ENCODE results near the gene CFAP97D2.
"Not testable (repeated sequence)": the region's sequence is repeated elsewhere in the genome, so short reads cannot be mapped to it uniquely, and the experiment has no call there.

CFAP97D2 gene

DNA sequence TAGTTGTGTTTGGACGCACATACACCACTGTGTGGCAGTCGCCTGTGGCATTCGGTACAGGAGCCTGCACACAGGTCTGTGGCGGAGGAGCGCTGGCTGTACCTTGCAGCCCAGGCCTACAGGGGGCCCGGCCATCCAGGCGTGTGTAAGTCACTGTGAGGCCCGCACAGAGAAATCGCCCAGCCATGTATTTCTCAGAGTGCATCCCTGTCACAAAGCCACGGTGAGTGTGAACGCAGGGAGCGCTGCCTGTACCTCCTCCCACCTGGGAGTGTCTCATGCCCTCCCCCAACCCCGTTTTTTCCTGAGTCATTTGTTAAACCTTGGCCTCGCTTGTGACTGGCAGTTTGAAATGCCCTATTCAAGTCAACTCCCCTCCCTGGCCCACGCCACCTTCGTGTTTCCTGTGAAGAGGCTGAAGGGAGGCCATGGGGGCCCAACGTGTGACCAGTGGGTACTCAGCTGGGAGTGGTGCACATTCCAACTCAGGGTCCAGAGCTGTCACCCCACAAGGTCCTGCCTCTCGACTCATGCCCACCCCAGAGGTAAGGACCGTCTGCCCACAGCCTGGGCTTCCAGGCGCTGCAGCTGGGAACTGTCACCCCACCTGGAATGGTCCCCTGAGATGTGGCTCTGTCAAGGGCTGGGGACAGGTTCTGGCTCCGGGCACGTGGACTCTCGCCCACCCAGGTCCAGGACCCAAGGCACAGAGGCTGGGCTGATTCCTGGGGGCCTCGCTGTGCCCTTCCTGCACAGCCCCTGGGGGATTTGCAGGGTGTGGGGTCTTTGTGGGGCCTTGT lies 35.1 kb upstream of the CFAP97D2 start:
- DNase-seq (ENCODE audit: low spot score): no peak

DNA sequence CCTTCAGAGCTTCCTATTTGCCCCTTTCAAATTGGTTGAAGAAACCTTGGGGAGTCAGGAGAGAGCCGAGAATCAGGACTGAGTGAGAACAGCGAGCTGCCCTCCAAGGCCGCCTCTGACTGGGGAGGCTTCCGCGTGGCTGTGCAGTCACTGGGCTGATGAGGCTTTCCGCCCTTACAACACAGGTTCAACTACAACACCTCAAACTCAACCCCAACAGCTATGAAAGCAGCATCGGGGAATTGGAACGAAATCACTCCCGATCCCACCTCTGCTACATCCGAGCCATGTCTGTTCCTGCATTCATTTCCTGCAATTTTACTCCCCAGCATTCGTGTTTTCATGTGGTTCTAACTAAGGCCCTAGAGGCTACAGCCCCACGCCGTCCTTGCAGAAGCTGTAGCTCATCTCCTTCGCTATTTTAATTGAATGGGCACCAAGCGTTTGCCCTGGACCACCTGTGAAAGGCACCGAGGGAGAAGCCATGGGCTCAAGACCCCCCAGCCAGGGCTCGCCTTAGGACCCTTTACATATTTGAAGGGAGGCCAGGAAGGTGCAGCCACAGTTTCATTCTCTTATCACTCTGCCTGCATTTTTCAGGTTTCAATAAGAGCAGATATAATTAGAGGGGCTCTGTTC lies 34.3 kb upstream of the CFAP97D2 start:
- no peak for DNase-seq (ENCODE audit: low spot score)

DNA sequence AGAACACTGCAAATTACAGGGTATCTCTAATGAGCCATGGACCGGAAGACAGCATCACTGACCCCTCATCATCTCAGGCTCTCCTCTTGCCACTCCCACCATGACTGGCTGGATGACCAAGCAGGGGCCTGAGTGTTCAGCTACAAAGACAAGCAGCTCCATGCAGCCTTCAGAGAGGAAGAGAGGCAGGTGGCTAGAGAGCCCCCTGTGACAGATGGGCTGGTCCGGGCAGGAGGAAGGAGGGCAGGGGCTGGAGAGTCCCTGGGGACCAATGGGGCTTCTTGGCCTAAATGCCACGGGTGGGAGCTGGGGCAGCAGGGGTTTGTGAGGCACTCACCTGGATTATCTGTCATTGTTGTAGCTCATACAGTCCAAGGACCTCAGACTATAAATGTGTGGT lies 33.8 kb upstream of the CFAP97D2 start:
- no peak for DNase-seq (ENCODE audit: low spot score)

DNA sequence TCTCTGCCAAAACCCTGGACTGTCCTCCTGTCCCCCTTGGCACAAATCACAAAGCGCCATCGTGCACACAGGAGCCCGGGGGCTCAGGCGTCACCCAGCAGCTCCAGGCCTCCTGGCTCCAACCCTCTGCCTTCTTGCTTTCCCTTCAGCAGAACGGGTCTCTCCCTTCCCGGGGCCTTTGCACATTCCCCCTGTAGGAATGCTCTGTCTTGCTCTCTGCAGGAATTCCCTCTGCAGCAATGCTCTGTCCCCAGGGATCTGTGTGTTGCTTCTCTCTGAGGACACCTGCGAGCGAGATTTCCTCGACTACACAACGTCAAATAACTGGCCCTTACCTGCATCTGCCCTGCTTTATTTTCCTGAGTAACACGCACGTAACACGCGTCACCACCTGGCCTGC lies 33.3 kb upstream of the CFAP97D2 start:
- DNase-seq (ENCODE audit: low spot score): no peak

DNA sequence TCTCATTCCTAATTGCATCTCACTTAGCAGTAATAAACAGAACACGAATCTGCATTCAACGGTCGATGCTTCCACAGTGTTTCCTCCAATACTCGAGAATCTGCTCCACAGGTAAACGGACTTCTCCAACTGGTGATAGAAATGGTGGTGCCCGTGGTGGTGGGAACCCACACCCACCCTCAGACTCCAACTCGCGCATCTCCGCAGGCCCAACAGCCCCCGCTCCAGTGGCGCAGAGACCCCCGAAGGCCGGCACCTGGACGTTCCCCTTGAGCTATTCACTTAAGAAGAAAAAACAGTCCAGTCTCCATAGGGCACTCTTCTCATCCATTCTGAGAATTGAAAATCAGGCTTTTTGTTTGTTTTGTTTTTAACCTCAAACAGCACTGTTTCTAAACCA lies 32.9 kb upstream of the CFAP97D2 start:
- no peak for DNase-seq (ENCODE audit: low spot score)

DNA sequence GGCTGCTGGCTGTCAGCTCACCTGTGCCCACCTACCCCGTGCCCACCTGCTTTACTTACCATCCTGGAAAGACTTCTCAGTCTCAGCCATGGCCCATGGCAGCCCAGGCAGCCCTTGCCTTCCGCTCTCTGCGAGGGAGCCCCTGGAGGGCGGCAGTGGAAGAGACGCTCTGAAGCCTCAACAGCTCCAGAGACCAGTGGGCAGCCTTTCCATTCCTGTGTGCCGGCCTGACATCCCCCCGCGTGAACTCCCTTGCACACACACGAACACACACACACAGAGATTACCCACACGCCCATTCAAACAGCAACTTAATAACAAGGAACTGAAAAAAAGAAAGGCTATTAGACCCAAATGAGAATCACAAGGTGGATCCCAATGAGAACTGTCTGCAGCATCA lies 32.4 kb upstream of the CFAP97D2 start:
- DNase-seq (ENCODE audit: low spot score): no peak

DNA sequence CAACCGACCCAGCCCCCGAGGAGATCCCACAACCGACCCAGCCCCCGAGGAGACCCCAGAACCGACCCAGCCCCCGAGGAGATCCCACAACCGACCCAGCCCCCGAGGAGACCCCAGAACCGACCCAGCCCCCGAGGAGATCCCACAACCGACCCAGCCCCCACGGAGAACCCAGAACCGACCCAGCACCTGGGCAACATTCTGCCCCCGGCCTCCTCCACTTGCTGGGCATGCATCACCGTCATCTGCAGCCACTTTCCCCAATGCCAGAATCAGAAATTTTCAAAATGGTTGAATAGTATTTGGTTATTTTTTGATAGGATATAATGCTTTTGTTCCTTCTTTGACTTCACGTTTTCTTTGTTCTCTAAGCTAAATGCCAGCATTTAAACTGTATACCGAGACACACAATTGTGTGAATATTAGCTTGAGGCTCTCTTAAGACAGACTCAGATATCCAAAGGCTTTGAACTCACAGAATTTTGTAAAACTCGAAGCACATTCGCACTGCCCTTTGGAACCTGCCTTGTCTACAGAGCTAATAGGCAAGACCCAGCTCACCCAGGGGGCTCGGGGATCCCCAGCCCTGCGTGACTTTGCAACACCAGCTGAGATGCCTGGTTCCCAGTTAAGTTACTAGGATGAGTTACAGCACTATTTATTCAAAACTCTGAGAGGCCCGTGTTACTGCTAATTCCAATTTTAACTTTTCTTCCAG lies 31.1 kb upstream of the CFAP97D2 start:
- no peak for DNase-seq (ENCODE audit: low spot score)

DNA sequence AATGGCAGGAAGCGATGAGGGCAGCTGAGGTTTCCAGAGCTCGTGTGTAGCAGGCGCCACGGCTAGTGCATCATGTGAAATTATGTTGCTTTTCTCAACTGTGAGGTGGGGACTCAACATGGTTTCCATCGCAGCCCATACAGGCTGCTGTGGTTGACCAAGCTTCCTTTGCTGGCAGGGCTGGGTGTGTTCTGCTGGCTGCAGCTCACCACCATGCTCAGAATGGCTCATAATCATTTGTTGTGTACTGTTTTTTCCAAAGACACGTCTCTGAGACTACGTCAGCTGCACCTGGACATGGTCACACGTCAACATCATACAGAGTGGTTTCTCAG lies 30.6 kb upstream of the CFAP97D2 start:
- no peak for DNase-seq (ENCODE audit: low spot score)

DNA sequence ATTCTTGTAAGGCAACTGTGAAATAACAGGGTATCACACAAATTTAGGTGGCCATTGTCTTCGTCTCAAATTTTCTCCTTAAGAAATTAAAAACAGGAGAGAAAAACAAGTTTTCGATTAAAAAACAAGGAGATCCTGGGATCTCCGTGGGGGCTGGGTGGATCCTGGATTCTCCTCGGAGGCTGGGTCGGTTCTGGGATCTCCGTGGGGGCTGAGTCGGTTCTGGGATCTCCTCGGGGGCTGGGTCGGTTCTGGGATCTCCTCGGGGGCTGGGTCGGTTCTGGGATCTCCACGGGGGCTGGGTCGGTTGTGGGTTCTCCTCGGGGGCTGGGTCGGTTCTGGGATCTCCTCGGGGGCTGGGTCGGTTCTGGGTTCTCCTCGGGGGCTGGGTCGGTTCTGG lies 30.2 kb upstream of the CFAP97D2 start:
- DNase-seq (ENCODE audit: low spot score): not testable (repeated sequence)

DNA sequence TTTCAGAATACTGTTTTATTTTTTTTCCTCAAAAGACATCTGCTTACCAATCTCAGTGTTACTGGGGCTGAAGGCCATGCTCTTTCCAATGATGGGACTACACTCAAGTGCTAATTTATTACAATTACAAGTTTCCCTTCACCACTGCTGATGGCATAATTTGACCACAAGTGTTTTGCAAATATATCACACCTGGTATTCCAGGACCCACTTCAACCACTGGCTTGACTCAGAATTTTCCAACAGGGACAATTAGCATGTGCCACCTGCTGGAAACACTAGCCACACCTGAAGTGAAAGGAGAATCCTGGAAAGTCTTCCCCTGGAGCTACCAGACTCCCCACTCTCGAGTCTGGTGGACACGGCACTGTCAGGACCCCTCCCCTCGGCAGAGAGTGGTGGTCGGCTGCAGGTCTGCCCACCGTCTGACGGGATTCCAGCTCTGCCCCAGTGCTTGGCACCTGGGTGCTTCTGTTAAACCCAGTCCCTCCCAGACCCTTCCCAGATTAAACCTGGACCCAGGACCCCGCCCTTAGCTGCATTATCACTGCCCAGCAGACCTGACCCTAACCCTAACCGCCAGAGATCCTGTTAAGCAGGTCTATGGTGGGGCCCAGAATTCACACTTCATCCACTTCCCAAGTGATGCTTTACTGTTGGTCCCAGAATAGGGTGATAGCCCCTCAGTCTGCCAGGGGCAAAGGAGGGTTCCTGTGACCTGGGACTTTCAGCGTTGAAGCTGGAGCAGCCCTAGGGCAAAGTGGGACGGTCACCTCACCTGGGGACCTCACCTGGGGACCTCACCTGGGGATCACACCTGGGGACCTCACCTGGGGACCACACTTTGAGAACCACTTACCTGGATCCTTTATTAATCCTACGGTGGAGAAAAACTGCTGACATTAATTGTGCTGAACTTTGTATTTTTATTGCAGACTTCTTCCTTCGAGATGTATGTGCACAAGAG lies 29.0 kb upstream of the CFAP97D2 start:
- no peak for DNase-seq (ENCODE audit: low spot score)

DNA sequence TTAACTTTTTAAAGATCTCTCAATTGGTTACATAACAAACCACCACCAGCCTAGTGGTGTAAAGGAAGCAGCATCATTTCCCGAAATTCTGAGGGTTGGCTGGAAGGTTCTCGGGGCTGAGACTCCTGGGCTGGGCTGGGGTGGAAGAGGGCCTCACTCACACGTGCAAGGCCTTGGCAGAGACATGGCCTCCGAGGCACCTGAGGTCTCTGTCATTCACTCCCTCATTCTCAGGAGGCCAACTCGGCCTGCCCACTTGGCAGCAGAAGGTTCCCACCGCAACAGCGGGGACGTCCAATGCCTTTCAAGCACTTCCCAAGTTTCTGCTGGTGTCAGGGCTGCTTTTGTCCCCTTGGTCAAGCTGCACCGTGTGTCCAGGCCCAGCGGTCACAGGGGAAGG lies 28.0 kb upstream of the CFAP97D2 start:
- DNase-seq (ENCODE audit: low spot score): no peak

DNA sequence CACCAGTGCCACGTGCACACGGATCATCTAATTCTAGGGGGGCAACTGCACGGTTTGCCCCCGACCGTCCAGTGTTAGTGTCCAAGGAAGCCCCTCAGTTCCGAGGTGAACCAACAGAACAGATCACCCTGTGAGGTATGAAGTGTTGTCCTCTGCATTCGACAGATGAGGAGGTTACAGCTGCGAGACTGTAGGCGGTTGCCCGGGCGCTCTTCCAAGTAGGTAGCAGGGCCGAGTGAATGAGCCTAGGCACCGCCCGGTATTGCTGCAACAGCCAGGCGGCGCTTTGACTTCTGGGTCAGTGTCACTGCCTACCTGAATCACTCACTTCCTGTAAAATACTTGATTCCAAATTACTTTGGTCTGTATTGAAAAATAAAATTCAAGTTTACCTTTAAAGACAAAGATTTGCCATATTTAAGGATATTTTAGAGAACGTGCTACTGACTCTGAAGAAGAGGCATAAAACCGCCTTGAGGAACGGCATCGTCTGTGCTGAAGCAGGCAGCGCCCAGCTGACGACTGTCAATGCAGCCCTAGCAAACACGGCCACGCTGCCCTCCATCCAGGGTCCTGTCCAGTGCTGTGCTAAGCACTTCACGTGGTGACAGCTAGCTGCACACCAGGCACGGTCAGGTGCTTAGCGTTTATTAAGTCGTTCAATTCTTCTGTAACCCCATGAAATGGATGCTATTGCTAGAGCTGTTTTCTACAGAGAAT lies 27.3 kb upstream of the CFAP97D2 start:
- DNase-seq (ENCODE audit: low spot score): no peak

DNA sequence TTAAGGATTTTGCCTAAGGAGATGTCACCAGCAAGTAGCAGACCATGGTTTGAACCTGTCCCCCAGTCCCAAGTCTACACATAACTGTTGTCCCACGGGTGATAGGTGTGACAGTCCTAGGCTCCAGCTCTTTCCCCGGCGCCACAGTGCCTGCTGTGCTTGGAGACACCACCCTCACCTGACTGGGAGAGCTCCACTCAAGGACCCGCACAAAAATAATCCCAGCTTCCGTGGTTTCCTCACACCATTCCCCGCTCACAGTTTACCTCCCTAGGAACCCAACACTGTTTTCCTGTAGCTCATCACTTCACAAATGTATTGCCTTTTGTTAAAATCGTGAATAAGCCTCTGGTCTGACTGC lies 26.8 kb upstream of the CFAP97D2 start:
- no peak for DNase-seq (ENCODE audit: low spot score)

DNA sequence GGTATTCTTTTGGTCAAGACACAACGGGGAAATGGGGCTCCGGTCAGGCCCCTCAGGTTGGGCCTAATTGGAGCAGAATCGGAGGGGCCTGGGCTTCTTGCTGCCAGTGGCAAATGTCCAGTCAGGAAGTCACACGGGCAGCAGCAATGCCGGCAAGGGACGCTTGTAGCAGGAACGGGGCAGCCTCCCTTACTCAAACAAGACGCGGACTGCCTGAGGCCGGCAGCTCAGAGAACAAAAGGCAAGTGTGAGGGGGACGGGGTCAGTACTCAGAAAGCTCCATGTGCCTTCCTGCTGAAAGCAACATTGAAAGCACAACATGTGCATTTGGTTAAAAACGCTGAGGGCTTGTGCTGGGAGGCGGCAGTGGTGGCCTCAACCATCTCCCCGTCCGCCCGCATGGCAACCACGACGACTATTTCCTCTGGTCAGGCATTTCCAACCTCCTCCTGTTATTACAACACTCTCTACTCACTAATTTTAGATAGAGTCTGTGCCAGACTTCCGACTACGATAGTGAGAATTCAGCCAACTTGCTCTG lies 26.2 kb upstream of the CFAP97D2 start:
- peak; percentile 50 for DNase-seq (ENCODE audit: low spot score)

DNA sequence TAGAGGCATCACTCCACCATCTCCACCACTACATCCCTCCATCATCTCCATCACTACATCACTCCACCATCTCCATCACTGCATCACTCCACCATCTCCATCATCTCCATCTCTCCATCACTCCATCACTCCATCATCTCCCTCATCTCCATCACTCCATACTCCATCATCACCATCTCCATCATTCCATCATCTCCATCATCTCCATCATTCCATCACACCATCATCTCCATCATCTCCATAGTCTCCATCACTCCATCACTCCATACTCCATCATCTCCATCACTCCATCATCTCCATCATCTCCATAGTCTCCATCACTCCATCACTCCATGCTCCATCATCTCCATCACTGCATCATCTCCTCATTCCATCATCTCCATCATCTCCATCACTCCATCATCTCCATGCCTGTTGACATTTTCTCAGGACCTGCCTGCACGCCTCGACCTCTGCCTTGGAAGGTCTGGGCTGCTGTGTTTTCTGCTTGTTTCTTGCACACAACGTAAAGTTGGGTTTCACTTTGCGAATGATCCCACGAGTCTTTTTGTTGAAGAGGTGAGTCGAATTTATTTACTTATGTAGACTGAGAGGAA lies 25.5 kb upstream of the CFAP97D2 start:
- no peak for DNase-seq (ENCODE audit: low spot score)

DNA sequence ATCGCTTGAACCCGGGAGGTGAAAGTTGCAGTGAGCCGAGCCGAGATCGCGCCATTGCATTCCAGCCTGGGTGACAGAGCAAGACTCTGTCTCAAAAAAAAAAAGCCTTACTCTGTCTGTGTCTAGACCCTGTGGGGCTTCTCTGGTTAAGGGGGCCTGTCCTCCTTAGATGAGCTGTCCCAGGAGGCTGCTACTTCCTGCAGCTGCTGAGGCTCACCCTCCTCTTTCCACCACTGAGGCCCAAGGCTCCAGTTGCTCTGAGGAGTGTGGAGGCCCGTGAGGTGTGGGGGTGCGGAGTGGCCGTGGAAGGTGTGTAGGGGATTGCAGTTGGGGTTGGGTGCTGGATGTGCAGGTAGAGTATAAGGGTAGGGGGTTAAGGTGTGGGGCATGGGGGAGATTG lies 24.6 kb upstream of the CFAP97D2 start:
- no peak for DNase-seq (ENCODE audit: low spot score)

DNA sequence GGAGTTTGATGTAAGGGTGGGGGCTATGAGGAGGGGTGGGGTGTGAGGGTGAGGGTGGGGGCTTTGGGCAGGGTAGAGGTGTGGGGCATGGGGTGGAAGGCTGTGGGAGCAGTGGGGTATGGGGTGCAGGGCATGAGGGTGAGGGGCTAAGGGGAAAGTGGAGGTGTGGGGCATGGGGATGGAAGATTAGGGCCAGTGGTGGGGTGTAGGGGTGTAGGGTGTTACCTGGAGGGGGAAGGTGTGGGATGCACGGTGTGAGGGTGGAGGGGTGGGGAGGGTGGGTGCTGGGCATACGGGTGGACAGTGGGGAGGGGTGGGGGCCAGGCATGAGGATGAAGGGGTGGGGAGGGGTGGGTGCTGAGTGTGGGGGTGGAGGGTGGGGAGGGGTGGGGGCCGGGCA lies 23.7 kb upstream of the CFAP97D2 start:
- no peak for DNase-seq (ENCODE audit: low spot score)

DNA sequence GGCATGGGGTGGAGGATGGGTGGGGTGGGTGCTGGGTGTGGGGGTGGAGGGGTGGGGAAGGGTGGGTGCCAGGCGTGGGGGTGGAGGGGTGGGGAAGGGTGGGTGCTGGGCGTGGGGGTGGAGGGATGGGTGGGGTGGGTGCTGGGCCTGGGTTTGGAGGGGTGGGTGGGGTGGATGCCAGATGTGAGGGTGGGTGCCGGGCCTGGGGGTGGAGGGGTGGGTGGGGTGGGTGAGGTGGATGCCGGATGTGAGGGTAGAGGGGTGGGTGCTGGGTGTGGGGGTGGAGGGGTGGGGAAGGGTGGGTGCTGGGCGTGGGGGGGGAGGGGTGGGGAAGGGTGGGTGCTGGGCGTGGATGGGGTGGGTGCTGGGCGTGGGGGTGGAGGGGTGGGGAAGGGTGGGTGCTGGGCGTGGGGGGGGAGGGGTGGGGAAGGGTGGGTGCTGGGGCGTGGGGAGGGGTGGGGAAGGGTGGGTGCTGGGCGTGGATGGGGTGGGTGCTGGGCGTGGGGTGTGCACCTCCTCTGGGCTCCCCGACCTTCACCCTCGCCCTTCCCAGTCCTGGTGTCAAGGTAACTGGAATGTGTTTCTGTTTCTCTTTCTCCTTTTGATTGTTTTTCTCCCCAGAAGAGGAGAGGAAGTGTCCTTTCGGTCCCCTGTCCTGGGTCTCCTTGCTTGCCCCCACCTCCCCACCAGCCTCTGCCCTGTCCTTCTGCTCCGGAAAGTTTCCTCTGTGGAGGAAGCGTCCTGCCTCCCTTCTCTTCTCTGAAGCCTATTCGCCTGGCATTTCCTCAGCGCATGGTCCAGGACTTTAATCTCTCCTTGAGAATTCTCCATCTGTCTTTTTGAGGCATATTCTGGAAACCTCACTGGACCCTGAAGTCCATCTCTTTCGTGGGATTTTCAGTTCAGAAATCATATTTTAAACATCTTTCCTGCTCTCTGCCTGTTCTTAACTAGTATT lies 22.9 kb upstream of the CFAP97D2 start:
- DNase-seq (ENCODE audit: low spot score): no peak

DNA sequence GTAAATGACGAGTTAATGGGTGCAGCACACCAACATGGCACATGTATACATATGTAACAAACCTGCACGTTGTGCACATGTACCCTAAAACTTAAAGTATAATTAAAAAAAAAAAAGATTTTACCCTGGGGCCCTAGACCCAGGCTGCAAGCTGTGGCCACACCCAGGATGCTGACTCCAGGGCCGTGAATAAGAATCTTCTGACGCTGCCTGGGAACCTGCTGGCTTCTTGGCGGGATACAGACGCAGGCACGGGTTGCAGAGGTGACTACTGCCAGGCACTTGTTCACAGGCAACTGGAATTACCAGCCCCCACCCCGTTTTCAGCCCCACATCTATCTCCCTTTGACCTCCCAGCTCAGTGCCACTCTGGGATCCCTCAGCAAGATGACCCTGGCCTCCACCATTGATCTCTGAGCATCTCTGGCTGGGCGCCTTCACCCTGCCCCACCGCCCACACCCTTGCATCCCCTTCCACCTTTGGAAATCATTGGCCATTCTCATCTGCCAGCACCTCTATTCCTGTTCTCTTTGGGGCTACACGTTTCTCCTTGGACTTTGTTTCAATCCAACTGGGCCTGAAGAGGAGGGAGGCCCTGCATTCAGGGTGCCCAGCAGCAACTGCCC lies 21.1 kb upstream of the CFAP97D2 start:
- DNase-seq (ENCODE audit: low spot score): no peak

Data from Ammon's horn (tissue), 1 donor.